ENCODE data around the gene OPRD1.
"Not testable (repeated sequence)": the region's sequence is repeated elsewhere in the genome, so short reads cannot be mapped to it uniquely, and the experiment has no call there.

OPRD1 gene

GRCh38 chr1:28811766-28812668 is at the start of gene OPRD1:
TSS of gene OPRD1 (plus strand) at chr1:28812170. CDS start at chr1:28812384, 214 bp downstream.
- DNase-seq (ENCODE audit: low spot score), result no peak

DNA sequence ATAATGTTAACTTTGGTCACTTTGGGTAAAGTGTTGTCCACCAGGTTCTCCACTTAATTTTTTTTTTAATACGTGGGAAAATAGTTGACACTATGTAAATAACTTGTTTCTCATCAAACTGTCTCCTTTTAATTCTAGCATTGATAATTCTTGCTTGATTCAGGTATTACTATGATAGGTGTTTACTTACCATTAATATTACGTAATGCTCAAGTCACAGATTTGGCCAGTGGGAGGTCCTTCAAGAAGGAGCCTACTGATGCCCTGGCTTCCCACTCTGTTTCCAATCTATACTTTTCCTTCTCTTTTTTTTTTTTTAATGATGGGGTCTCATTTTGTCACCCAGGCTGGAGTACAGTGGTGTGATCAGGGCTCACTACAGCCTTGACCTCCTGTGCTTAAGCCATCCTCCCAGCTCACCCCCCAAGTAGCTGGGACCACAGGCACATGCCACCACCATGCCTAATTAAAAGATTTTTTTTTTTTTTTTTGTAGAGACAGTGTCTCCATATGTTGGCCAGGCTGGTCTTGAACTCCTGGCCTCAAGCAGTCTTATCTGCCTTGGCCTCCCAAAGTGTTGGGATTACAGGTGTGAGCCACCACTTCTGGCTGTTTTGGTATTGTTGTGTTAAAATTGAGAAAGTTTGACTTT is 45.3 kb upstream of the OPRD1 start:
- DNase-seq (ENCODE audit: low spot score), result no peak

DNA sequence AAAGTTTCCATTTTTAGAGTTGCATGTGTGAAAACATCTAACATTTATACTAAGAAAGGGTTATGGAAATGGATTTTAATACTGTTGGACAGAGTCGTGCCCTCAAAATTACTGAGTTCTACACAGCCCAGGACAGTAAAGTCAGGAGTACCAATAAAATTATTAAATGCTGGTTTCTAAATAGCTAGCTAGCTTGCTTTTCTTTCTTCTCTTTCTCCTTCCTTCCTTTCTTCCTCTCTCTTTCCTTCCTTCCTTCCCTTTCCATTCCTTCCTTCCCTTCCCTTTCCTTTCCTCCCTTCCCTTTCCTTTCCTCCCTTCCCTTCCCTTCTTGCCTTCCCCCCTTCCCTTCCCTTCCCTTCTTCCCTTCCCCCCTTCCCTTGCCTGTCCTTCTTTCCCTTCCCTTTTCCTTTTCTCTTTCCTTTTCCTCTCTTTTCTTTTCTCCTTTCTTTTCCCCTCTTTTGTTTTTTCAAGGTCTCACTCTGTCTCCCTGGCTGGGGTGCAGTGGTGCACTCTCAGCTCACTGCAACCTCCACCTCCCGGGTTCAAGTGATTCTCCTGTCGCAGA is 41.3 kb upstream of the OPRD1 start:
- DNase-seq (ENCODE audit: low spot score), result no peak

- not testable (repeated sequence) for DNase-seq (ENCODE audit: low spot score)
Measured at GRCh38 chr1:28771921-28772320, 40.0 kb upstream of the OPRD1 start.

DNA sequence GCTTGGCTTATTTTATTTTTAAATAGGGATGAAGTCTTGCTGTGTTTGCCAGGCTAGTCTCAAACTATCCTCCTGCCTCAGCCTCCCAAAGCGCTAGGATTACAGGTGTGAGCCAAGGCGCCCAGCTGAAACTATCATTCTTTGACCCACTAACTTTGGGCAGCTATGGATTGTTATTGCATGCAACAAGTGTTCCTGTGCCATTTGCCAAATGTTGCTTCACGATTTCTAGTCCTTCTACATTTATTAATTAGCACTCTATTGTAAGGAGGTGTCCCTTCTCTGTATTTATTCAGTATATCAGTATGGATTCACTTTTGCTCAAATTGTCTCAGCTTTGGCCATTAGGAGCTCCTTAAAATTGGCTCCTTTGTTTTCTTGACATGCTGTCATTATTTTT is 38.9 kb upstream of the OPRD1 start:
- no peak for DNase-seq (ENCODE audit: low spot score)

GRCh38 chr1:28775121-28775942 is 36.6 kb upstream of the OPRD1 start:
- peak; percentile 90 for DNase-seq (ENCODE audit: low spot score)

- no peak for DNase-seq (ENCODE audit: low spot score)
Measured at GRCh38 chr1:28776341-28776740, 35.6 kb upstream of the OPRD1 start.

DNA sequence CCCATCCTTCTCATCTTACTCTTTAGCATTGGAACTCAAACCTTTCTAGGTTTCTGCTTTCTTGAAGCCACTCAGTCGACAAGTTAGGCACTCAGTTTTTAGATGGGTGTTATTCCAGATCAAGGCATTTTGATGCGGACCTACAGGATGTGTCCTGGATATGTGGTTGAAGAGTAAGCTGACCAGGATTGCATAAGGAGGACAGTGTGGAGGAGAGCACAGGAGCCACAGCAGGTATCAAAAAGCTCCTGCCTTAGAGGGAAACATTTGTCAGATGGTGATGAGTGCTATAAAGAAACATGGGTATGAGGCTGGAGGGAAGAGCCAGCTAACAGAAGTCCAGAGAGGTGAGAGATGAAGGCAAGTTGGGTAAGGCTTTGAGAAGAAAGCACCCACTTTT is 33.9 kb upstream of the OPRD1 start:
- DNase-seq (ENCODE audit: low spot score), result no peak

GRCh38 chr1:28779751-28780408 is 32.1 kb upstream of the OPRD1 start:
- DNase-seq (ENCODE audit: low spot score), result no peak

- DNase-seq (ENCODE audit: low spot score), result no peak
Measured at GRCh38 chr1:28781305-28781704, 30.7 kb upstream of the OPRD1 start.

- DNase-seq (ENCODE audit: low spot score), result no peak
Measured at GRCh38 chr1:28782011-28782410, 30.0 kb upstream of the OPRD1 start.

DNA sequence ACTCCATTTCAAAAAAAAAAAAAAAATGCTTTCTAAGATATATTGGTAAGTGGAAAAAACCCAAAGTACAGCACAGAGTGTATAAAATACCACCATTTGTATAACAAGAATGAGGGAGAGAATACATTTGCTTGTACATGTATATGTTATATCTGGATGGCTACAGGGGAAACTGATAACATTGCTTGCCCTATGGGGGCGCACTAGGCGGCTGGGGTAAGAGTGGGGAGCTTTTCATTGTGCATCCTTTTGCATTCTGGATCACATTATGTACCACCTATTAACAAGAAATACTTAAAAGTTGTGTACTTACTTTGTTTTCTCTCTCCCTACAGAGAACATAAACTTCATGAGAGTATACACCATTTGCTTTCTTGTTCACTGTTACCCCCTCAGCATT is 28.6 kb upstream of the OPRD1 start:
- DNase-seq (ENCODE audit: low spot score), result no peak

GRCh38 chr1:28789412-28789811 is 22.6 kb upstream of the OPRD1 start:
- DNase-seq (ENCODE audit: low spot score), result no peak

- DNase-seq (ENCODE audit: low spot score), result no peak
Measured at GRCh38 chr1:28789816-28790215, 22.2 kb upstream of the OPRD1 start.

DNA sequence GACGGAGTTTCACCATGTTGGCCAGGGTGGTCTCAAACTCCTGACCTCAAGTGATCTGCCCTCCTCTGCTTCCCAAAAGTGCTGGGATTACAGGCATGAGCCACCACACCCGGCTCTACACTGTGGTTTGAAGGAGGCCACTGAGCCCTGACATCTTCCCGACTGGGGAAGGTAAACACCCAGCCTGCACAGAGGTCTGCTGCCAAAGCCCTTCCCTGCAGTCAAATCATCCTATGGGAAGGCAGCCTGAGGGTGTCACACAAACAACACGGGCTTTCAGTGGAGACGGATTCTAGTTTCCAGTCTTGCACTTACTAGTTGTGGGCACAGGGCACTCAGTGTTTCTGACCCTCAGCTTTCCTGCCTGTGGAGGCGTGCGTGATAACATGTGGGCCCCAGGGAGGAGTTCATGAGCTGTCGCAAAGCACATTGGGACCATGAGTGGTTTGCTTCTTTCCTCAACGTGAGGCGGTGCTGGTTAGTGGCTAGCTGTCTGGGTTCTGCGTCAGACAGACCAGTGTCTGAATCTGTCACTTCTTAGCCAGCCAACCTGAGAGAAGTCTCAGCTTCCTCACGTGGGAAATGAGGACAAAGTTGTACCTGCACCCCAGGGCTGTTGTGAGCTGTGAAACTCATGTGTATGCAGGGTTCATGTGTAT is 21.5 kb upstream of the OPRD1 start:
- DNase-seq (ENCODE audit: low spot score), result no peak

- not testable (repeated sequence) for DNase-seq (ENCODE audit: low spot score)
Measured at GRCh38 chr1:28791929-28792328, 20.0 kb upstream of the OPRD1 start.

- DNase-seq (ENCODE audit: low spot score), result no peak
Measured at GRCh38 chr1:28792644-28793121, 19.3 kb upstream of the OPRD1 start.

- DNase-seq (ENCODE audit: low spot score), result not testable (repeated sequence)
Measured at GRCh38 chr1:28794582-28794981, 17.4 kb upstream of the OPRD1 start.

GRCh38 chr1:28796352-28797211 is 15.4 kb upstream of the OPRD1 start:
- DNase-seq (ENCODE audit: low spot score), result no peak

- no peak for DNase-seq (ENCODE audit: low spot score)
Measured at GRCh38 chr1:28800324-28800723, 11.6 kb upstream of the OPRD1 start.

Measured in GM03348 (cell line).